Measurements from ENCODE around the gene PRSS22. TPM values are rescaled to one million over a fixed set of nuclear protein-coding genes. Genes with fewer than 3 reads are reported as not detected.

PRSS22 gene
- total and polyA plus RNA-seq, 10 of the 15 experiments (the other 5 are each of a cell fraction or from before 2014, with no cell fraction given): not detected

- intact Hi-C loops (cut with micrococcal nuclease; ENCODE audit: unreplicated experiment) (no loop called here), in situ Hi-C loops (cut with MboI) (no loop called here)
- Histone ChIP-seq H2AFZ (ENCODE audit: control insufficient read depth, low read depth, low read length) (no peak overlapping the region), H4K20me1 (ENCODE audit: control insufficient read depth, insufficient read depth) (no peaks in the 10 kb centered on the region), H3K4me3 (no peak overlapping the region), H3K27me3 (replicated peaks in 1 of 2; ENCODE audit: control insufficient read depth in 2 of 2, insufficient read depth in 2 of 2, low read length in 1 of 2) (peaks cover 0 to 1% of the 10 kb centered on the region in 2 experiments; a peak in 1 of 4 replicates), H3K4me2 (ENCODE audit: control insufficient read depth, insufficient read depth) (no peak overlapping the region), H3K79me2 (ENCODE audit: control insufficient read depth, insufficient read depth, low read length) (peaks cover 7% of the 10 kb centered on the region), H3K9me3 (replicated peaks; ENCODE audit: control insufficient read depth, insufficient read depth, low read length) (no peaks in the 10 kb centered on the region), H3K9ac (ENCODE audit: control insufficient read depth, insufficient read depth, low read length) (no peak overlapping the region), H3K36me3 (ENCODE audit: control insufficient read depth in 2 of 2, insufficient read depth in 2 of 2, low read length in 1 of 2) (no peaks in the 10 kb centered on the region), H3K4me1 (ENCODE audit: control insufficient read depth, insufficient read depth, low read length) (no peaks in the 10 kb centered on the region), H3K27ac (ENCODE audit: control insufficient read depth, insufficient read depth) (no peak overlapping the region)
- FAIRE-seq: no peak
- ChIA-PET POLR2A (no interaction called here), RAD21 (ENCODE audit: unreplicated experiment) (no interaction called here), CTCF (interaction anchor here (1.2 kb wide), 1 partner anchor 17 kb away, joined by 7 read pairs; no protein-coding TSS in a partner anchor), SMC1A (ENCODE audit: uncharacterized antibody, unreplicated experiment) (no interaction called here)
- no peak for ATAC-seq
- no TSS peak for BruUV-seq (replicated peaks)
- DNase-seq (ENCODE audit: low read depth, low spot score): no peak
- WGBS (ENCODE audit: insufficient coverage, insufficient replicate concordance, low lambda C conversion rate, missing lambda C conversion rate): 51% methylated on average over 9 of the region's 9 CpGs
- TF ChIP-seq HDAC6 (IDR thresholded peaks at IDR 0.05; ENCODE audit: unreplicated experiment) (no peak), PAX5 (IDR thresholded peaks at IDR 0.05; ENCODE audit: borderline replicate concordance, low read depth, low read length) (no peak), SKIL (IDR thresholded peaks at IDR 0.05; ENCODE audit: low read depth, poor library complexity, severe bottlenecking) (no peak), KLF5 (IDR thresholded peaks at IDR 0.05; ENCODE audit: partially characterized antibody) (no peak), RB1 (IDR thresholded peaks at IDR 0.05; ENCODE audit: borderline replicate concordance) (no peak), PBX3 (IDR thresholded peaks at IDR 0.05; ENCODE audit: insufficient replicate concordance, low read depth, low read length) (no peak), FOXM1 (IDR thresholded peaks at IDR 0.05; ENCODE audit: low read depth, low read length) (no peak), BACH1 (IDR thresholded peaks at IDR 0.05; ENCODE audit: borderline replicate concordance) (no peak), SMC3 (IDR thresholded peaks at IDR 0.05; ENCODE audit: borderline replicate concordance, low read length) (no peak), KDM1A (IDR thresholded peaks at IDR 0.05; ENCODE audit: borderline replicate concordance) (no peak), HCFC1 (IDR thresholded peaks at IDR 0.05; ENCODE audit: low read length) (no peak), TAF1 (IDR thresholded peaks at IDR 0.05; ENCODE audit: borderline replicate concordance, low read depth, low read length) (no peak), RBBP5 (conservative IDR thresholded peaks at IDR 0.05) (no peak)
These were observed 36.3 kb downstream of the PRSS22 start for GRCh38 chr16:2821487-2822157.

Data from GM12878 (cell line).